Keratinocyte (primary cell): ENCODE results near the gene ABI3BP. TPM values are rescaled to one million over a fixed set of nuclear protein-coding genes. Genes with fewer than 3 reads are reported as not detected.

ENCODE experiments used
- DNase-seq: peaks from one replicate; pipeline ENCODE4 v3.0.0-alpha.2; 2011; ENCODE audit warnings: low read depth, missing footprints, low spot score
- FAIRE-seq: peaks from 2 replicates; lab custom pipeline; 2011; peaks lifted over from hg19 to GRCh38; lab: Jason Lieb, UNC
- H2AFZ ChIP-seq: 2 replicates; pipeline ENCODE4 v1.6.0; 2012; ENCODE audit warnings: low read length, control low read depth, inconsistent platforms; ENCODE audit not compliant: control insufficient read depth
- H3K27ac ChIP-seq: 2 replicates; pipeline ENCODE4 v1.5.1; 2011; ENCODE audit warnings: low read length; ENCODE audit not compliant: control insufficient read depth, insufficient read depth
- H3K27me3 ChIP-seq: 3 replicates; pipeline ENCODE4 v1.6.0; 2011; ENCODE audit warnings: low read length; ENCODE audit not compliant: control insufficient read depth, insufficient read depth; ENCODE audit errors: extremely low read depth
- H3K36me3 ChIP-seq, 2 experiments: 2 replicates in 1 of 2; 3 replicates in 1 of 2; pipeline ENCODE4 v1.5.1; 2011; ENCODE audit warnings: low read length in 2 of 2, mild to moderate bottlenecking in 1 of 2; ENCODE audit not compliant: control insufficient read depth in 2 of 2, insufficient read depth in 2 of 2; ENCODE audit errors: extremely low read depth in 1 of 2
- H3K4me1 ChIP-seq: 3 replicates; pipeline ENCODE4 v1.5.1; 2011; ENCODE audit warnings: low read length; ENCODE audit not compliant: control insufficient read depth, insufficient read depth; ENCODE audit errors: extremely low read depth
- H3K4me2 ChIP-seq: 3 replicates; pipeline ENCODE4 v1.6.0; 2011; ENCODE audit warnings: low read depth, low read length; ENCODE audit not compliant: control insufficient read depth, insufficient read depth; ENCODE audit errors: extremely low read depth
- H3K4me3 ChIP-seq, 3 experiments: fragments of 200-600 bp in 1 of 3; sonication (generic) in 1 of 3; 2 replicates in 2 of 3; 3 replicates in 1 of 3; pipeline ENCODE4 v1.5.1; 2011 to 2016; ENCODE audit warnings: low read length in 3 of 3, mild to moderate bottlenecking in 3 of 3, control low read depth in 2 of 3, inconsistent platforms in 1 of 3, low read depth in 1 of 3, mixed read lengths in 1 of 3, mixed run types in 1 of 3, moderate library complexity in 1 of 3; ENCODE audit not compliant: control insufficient read depth in 2 of 3, insufficient read depth in 2 of 3; ENCODE audit errors: extremely low read depth in 1 of 3
- H3K79me2 ChIP-seq: 2 replicates; pipeline ENCODE4 v1.6.0; 2012; ENCODE audit warnings: low read length; ENCODE audit not compliant: control insufficient read depth, insufficient read depth
- H3K9ac ChIP-seq: 3 replicates; pipeline ENCODE4 v1.6.0; 2011; ENCODE audit warnings: low read length; ENCODE audit not compliant: control insufficient read depth, insufficient read depth; ENCODE audit errors: extremely low read depth
- H3K9me1 ChIP-seq: 3 replicates; pipeline ENCODE4 v1.6.0; 2011; ENCODE audit warnings: low read length; ENCODE audit not compliant: control insufficient read depth, insufficient read depth; ENCODE audit errors: extremely low read depth
- H3K9me3 ChIP-seq: 2 replicates; pipeline ENCODE4 v1.5.1; 2012; ENCODE audit warnings: low read depth, low read length; ENCODE audit not compliant: control insufficient read depth
- H4K20me1 ChIP-seq: 3 replicates; pipeline ENCODE4 v1.6.0; 2011; ENCODE audit warnings: low read length; ENCODE audit not compliant: control insufficient read depth, insufficient read depth; ENCODE audit errors: extremely low read depth
- EZH2 ChIP-seq: IDR thresholded peaks from one replicate; pipeline ENCODE4 v1.6.1; 2012; ENCODE audit warnings: inconsistent platforms, mild to moderate bottlenecking, low read length, moderate library complexity
- dilution Hi-C: fragments of 300-500 bp; cut with MboI; formaldehyde crosslinking; loops from one replicate; pipeline ENCODE4 v1.7.0; 2020; ENCODE audit warnings: low sequenced_read_pairs; ENCODE audit not compliant: extremely low pct_ligation_motif_present
- polyA plus RNA-seq, 5 experiments: library from polyadenylated mRNA; depleted of rRNA in 3 of 5; stranded (reverse) in 3 of 5; stranded (forward) in 1 of 5; unstranded in 1 of 5; fragments of >200 nt; gene quantifications; 1 replicate in 1 of 5; 2 replicates in 3 of 5; 3 replicates in 1 of 5; pipeline versions ENCODE4 v1.2.1 to v1.2.3, GENCODE V29; 2011 to 2012; ENCODE audit warnings: missing spikeins in 2 of 5, low read depth in 1 of 5, low replicate concordance in 1 of 5
- TF ChIP-seq, protein P1 (sequence below), 3 experiments: IDR thresholded peaks in 1 of 3; conservative IDR thresholded peaks in 1 of 3; optimal IDR thresholded peaks in 1 of 3; 2 replicates in 2 of 3; 3 replicates in 1 of 3; pipeline versions ENCODE3 to v1.5.1; 2011; ENCODE audit warnings: low read length in 3 of 3, mild to moderate bottlenecking in 3 of 3, moderate library complexity in 2 of 3, control low read depth in 1 of 3, inconsistent platforms in 1 of 3; ENCODE audit not compliant: insufficient read depth in 2 of 3; ENCODE audit errors: extremely low read depth in 1 of 3

Gene ABI3BP
- polyA plus RNA-seq, 1 donor (not counting 4 experiments of a cell fraction or from before 2014, with no cell fraction given): 0.59 TPM

- FAIRE-seq (no peak), DNase-seq (no peak)
- dilution Hi-C loops: no loop called here
- no peak overlapping the region for H2AFZ ChIP-seq
- H4K20me1 ChIP-seq: no peaks in the 10 kb centered on the region
- H3K9ac ChIP-seq: no peak overlapping the region
- H3K27me3 ChIP-seq: no peaks in the 10 kb centered on the region
- no peak overlapping the region for H3K4me2 ChIP-seq
- no peaks in the 10 kb centered on the region for H3K9me1 ChIP-seq
- peaks cover 6 to 8% of the 10 kb centered on the region in 2 experiments for H3K36me3 ChIP-seq
- no peak for TF ChIP-seq EZH2
- TF ChIP-seq, protein P1, sequence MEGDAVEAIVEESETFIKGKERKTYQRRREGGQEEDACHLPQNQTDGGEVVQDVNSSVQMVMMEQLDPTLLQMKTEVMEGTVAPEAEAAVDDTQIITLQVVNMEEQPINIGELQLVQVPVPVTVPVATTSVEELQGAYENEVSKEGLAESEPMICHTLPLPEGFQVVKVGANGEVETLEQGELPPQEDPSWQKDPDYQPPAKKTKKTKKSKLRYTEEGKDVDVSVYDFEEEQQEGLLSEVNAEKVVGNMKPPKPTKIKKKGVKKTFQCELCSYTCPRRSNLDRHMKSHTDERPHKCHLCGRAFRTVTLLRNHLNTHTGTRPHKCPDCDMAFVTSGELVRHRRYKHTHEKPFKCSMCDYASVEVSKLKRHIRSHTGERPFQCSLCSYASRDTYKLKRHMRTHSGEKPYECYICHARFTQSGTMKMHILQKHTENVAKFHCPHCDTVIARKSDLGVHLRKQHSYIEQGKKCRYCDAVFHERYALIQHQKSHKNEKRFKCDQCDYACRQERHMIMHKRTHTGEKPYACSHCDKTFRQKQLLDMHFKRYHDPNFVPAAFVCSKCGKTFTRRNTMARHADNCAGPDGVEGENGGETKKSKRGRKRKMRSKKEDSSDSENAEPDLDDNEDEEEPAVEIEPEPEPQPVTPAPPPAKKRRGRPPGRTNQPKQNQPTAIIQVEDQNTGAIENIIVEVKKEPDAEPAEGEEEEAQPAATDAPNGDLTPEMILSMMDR (optimal IDR thresholded peaks at IDR 0.05 in 1 of 3, IDR thresholded peaks at IDR 0.05 in 1 of 3, conservative IDR thresholded peaks at IDR 0.05 in 1 of 3; ENCODE audit: extremely low read depth in 1 of 3, insufficient read depth in 2 of 3, low read length in 3 of 3): no peak
- H3K9me3 ChIP-seq: no peaks in the 10 kb centered on the region
- H3K27ac ChIP-seq: no peak overlapping the region
- H3K4me3 ChIP-seq: no peak overlapping the region
- H3K79me2 ChIP-seq: no peaks in the 10 kb centered on the region
- H3K4me1 ChIP-seq: no peaks in the 10 kb centered on the region
Measured at GRCh38 chr3:100754563-100755334, 238.5 kb downstream of the ABI3BP start.

DNA sequence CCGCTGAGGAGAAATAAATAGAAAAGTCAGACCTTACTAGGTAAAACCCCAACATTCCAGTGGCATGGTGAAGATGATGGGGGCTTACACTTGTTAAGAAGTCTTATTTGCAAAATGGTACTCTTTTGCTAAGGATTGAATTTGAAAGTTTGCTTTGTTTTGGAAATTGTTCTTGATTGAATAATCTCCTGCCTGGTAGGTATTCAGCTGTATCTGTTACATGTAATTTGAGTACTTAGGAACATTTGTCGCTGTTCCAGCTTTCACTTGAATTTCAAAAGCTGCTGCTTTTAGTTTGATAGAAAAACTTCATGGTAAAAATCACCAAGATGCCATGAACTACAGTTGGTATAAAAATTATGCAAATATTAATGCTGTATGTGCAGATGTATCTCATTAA lies 239.4 kb downstream of the ABI3BP start:
- Histone ChIP-seq H4K20me1 (no peaks in the 10 kb centered on the region), H2AFZ (no peak overlapping the region), H3K27me3 (no peaks in the 10 kb centered on the region), H3K9ac (no peak overlapping the region), H3K27ac (no peak overlapping the region), H3K9me3 (no peaks in the 10 kb centered on the region), H3K4me3 (no peak overlapping the region), H3K4me2 (no peak overlapping the region), H3K79me2 (no peaks in the 10 kb centered on the region), H3K36me3 (peaks cover 6 to 8% of the 10 kb centered on the region in 2 experiments), H3K9me1 (no peaks in the 10 kb centered on the region), H3K4me1 (no peaks in the 10 kb centered on the region)
- dilution Hi-C loops: no loop called here
- TF ChIP-seq, protein P1 (optimal IDR thresholded peaks at IDR 0.05 in 1 of 3, IDR thresholded peaks at IDR 0.05 in 1 of 3, conservative IDR thresholded peaks at IDR 0.05 in 1 of 3; ENCODE audit: extremely low read depth in 1 of 3, insufficient read depth in 2 of 3, low read length in 3 of 3): no peak
- TF ChIP-seq EZH2: no peak
- FAIRE-seq (no peak), DNase-seq (no peak)
